AG04449 (cell line): ENCODE data around the gene OGFOD3.

Experiments used
- CTCF ChIA-PET: fragments of 350-600 bp; formaldehyde crosslinking; extraction: SDS; loops from one replicate; lab custom pipeline; 2021; ENCODE audit warnings: antibody characterized with exemption; lab: Yijun Ruan, JAX
- POLR2A ChIA-PET: fragments of 400-600, 350-600 bp; formaldehyde crosslinking; extraction: SDS; loops from one replicate; lab custom pipeline; 2020; ENCODE audit warnings: antibody characterized with exemption, inconsistent platforms; lab: Yijun Ruan, JAX
- DNase-seq: peaks from one replicate; pipeline ENCODE4 v3.0.0-alpha.2; 2010; ENCODE audit warnings: low read depth, low spot score
- H3K4me3 ChIP-seq: 2 replicates; pipeline ENCODE4 v1.5.1; 2011; ENCODE audit warnings: low read depth, mild to moderate bottlenecking, control low read depth, low read length
- TF ChIP-seq, protein P1 (sequence below): IDR thresholded peaks from one replicate; pipeline ENCODE4 v1.5.1; 2011; ENCODE audit warnings: mild to moderate bottlenecking, moderate library complexity, low read length, control low read depth, inconsistent platforms; ENCODE audit not compliant: insufficient read depth; ENCODE audit errors: missing control alignments

OGFOD3 gene

DNA sequence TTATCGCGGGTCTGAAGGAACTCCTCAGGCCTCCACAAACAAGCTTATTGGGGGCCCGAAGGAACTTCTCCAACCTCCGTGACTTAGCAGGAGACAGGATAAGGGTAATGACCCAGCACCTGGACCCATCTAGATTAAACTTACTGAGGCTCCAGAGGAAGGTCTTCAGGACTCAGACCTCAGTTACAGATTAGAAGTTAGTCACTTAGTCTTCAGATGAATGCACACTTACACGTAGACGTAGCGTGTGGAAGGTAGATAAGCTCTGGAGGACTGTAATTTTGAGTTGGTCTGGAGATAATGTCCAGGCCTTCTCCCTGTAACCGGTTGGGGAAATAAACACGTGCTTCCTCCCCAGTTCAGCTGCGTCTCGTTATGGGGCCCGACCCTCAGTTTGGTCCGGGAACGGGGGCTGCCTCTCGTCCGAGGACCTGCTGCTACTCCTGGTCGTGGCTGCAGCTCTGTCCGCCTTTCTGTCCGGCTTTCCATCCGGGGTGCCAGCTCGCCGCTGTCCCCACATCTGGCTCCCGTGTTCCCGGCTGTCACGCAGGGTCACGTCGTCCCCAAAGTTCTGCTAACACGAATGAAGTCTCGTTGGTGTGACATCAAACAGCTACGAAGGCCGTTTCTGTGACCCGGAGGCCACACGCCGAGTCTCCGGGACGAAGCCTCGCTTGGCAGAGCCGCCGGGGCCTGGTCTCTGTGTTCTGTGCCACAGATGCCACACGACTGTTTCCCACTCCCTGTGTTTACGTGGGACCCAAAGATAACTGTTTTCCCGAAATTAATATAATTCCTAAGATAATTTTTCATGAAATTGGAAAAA is 73.0 kb downstream of the OGFOD3 start:
- TF ChIP-seq, protein P1, sequence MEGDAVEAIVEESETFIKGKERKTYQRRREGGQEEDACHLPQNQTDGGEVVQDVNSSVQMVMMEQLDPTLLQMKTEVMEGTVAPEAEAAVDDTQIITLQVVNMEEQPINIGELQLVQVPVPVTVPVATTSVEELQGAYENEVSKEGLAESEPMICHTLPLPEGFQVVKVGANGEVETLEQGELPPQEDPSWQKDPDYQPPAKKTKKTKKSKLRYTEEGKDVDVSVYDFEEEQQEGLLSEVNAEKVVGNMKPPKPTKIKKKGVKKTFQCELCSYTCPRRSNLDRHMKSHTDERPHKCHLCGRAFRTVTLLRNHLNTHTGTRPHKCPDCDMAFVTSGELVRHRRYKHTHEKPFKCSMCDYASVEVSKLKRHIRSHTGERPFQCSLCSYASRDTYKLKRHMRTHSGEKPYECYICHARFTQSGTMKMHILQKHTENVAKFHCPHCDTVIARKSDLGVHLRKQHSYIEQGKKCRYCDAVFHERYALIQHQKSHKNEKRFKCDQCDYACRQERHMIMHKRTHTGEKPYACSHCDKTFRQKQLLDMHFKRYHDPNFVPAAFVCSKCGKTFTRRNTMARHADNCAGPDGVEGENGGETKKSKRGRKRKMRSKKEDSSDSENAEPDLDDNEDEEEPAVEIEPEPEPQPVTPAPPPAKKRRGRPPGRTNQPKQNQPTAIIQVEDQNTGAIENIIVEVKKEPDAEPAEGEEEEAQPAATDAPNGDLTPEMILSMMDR: no peak
- ChIA-PET CTCF (interaction anchor here (1.2 to 1.6 kb wide), 4 partner anchors 12 to 71 kb away, joined by 3 to 4 read pairs (median 4); no protein-coding TSS in a partner anchor), POLR2A (no interaction called here)
- DNase-seq: no peak
- no peak overlapping the region for H3K4me3 ChIP-seq

DNA sequence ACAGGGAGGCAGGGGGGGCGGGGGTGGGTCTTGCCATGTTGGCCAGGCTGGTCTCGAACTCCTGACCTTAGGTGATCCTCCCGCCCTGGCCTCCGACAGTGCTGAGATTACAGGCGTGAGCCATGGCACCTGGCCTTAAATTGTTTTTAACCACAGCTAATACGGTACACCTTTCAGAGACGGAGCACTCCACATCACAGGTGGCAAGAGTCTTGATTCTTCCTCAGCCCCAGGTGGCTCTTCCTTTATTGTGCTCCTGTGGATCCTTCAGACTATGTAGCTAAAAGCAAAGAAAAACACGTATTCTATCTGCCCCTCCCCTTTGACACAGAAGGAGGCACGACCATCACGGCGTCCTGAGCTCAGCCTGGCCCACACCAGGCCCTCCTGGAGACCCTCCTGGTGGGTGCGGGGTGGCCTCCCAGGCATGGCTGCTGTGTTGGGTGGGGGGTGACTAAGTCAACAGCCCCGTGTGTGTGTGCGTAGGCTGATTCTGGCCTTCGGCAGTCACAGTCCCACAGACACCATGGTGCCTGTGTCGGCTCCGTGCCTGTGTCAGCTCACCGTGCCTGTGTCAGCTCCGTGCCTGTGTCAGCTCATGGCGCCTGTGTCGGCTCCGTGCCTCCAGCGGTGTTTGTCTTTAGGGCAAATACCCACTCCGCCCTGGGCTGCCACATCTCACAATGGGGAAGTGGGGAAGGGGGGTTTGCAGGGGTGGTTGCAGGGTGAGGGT is 74.0 kb downstream of the OGFOD3 start:
- H3K4me3 ChIP-seq: no peak overlapping the region
- ChIA-PET POLR2A (no interaction called here), CTCF (interaction anchor here (0.8 to 2.3 kb wide), 8 partner anchors 8 to 72 kb away, joined by 3 to 8 read pairs (median 4); no protein-coding TSS in a partner anchor)
- TF ChIP-seq, protein P1: no peak
- DNase-seq: no peak

DNA sequence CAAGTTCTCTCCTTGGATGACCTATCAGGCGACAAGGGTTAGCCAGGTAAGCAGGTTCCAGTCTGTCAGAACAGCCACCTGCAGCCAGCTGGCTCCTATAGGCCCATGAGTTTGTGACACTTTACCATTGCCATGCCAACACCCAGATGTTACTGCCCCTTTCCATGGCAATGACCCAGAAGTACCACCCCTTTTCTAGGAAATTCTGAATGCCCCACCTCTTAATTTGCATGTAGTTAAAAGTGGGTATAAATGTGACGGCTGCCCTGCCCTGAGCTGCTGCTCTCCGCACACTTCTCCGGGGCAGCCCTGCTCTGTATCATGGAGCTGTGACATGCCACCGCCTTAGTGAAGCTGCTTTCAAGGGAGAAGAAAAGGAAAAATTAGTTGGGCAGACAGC is 74.8 kb downstream of the OGFOD3 start:
- ChIA-PET POLR2A (no interaction called here), CTCF (interaction anchor here (0.7 to 2.3 kb wide), 5 partner anchors 7 to 74 kb away, joined by 3 to 8 read pairs (median 4); partner anchors contain the start of genes HEXD and OGFOD3)
- H3K4me3 ChIP-seq: no peak overlapping the region
- no peak for DNase-seq
- TF ChIP-seq, protein P1: no peak

DNA sequence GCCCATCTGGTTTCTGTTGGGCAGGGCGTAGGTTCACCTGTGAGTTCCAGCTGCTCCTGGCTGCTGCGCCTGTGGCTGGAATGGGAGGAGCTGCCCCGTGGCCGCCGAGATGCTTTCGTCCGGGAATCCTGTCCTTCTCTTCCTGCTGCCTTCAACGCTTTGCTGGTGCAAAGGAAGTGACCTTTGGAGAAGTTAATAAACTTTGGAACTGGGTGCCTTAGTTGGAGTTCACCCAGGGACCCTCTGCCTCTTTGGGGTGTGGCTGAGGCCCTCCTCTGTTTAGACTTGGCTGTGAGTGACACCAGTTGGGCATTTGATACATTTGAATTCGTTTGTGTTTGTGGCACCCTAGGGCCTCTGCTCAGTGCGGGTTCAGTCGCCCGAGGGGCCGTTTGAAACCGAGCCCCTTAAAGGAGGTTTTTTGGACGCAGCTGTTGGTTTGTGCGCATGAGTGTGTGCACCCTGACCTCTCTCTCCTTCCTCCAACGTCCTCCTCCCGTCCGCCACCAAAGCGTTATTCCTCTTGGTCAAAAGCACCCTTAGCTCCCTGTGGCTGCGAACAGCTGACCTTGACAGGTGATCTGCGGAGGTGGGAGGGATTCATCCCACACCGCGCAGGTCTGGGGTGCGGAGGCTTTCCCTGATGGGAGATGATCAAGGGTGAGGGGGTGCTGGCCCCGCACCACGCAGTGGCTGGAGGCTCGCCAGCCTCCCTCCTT is 75.9 kb downstream of the OGFOD3 start:
- ChIA-PET POLR2A (no interaction called here), CTCF (interaction anchor here (0.7 to 2.3 kb wide), 5 partner anchors 8 to 75 kb away, joined by 3 to 8 read pairs (median 4); partner anchors contain the start of genes HEXD and OGFOD3)
- H3K4me3 ChIP-seq: no peak overlapping the region

DNA sequence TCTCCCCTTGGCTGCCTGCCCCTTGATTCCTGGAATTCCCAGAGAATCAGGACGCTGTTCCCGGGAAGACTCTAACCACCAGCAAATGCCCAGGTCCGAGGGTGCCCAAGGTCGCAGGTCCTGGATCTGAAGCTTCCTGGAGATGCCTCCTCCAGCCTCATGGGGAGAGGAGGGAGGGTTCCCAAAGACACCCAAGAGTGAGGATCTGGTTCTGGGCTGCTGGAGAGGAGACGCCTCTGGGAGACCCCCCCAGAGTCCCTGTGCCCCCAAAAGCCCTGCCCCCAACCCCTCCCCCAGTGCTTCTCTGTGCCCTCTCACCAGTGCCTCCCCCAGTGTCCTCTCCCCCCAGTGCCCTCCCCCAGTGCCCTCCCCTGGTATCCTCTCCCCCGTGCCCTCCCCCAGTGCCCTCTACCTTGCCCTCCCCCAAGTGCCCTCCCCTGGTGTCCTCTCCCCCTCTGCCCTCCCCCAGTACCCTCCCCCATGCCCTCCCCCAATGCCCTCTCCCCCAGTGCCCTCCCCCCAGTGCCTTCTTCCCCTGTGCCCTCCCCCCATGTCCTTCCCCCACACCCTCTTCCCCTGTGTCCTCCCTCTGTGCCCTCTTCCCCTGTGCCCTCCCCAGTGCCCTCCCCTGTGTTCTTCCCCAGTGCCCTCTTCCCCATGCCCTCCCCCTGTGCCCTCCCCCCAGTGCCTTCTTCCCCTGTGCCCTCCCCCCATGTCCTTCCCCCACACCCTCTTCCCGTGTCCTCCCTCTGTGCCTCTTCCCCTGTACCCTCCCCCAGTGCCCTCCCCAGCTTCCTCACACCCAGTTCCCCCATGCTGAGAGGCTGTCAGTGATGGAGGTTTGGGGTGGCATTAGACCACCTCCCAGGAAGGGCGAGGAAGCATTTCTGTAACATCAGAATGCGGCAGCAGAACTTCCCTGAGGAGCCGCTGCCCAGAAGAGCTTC is 78.5 kb downstream of the OGFOD3 start:
- ChIA-PET CTCF (interaction anchor here (1.0 to 3.0 kb wide), 3 partner anchors 10 to 39 kb away, joined by 3 to 21 read pairs (median 13); no protein-coding TSS in a partner anchor), POLR2A (no interaction called here)
- H3K4me3 ChIP-seq: peak overlapping the region; percentile 12; the same call in 1 of the 2 replicates
- TF ChIP-seq, protein P1: no peak
- no peak for DNase-seq

More for the DNA sequence above, 75.9 kb downstream of the OGFOD3 start:
- TF ChIP-seq, protein P1: no peak
- no peak for DNase-seq
